ENCODE measurements around the gene TEX44. TPM values are rescaled to one million over a fixed set of nuclear protein-coding genes. Genes with fewer than 3 reads are reported as not detected.

The TEX44 gene
- total and polyA plus RNA-seq, 9 of the 15 experiments (the other 6 are each of a cell fraction or from before 2014, with no cell fraction given), result not detected

GRCh38 chr2:231604685-231605606 is 12.3 kb downstream of the TEX44 start:
- Histone ChIP-seq H3K9me3 (replicated peaks; ENCODE audit: control insufficient read depth, insufficient read depth, low read depth, low read length) (no peaks in the 10 kb centered on the region), H3K4me1 (replicated peaks in 1 of 2; ENCODE audit: control insufficient read depth in 2 of 2, insufficient read depth in 2 of 2, low read length in 2 of 2) (peaks cover 0 to 18% of the 10 kb centered on the region in 2 experiments; a peak in 3 of 5 replicates), H3K4me3 (peak overlapping the region; percentile 30), H2AFZ (ENCODE audit: low read depth, low read length) (no peak overlapping the region; the same call in 1 of the 2 replicates), H3K9ac (ENCODE audit: insufficient read depth in 1 of 2, low read depth in 2 of 2, low read length in 2 of 2) (peak overlapping the region in 1 of 2 experiments; percentile 91; a peak in 3 of 4 replicates), H3K36me3 (ENCODE audit: control insufficient read depth, insufficient read depth, low read length) (no peaks in the 10 kb centered on the region), H3K79me2 (ENCODE audit: control insufficient read depth, insufficient read depth, low read length) (no peaks in the 10 kb centered on the region), H3K27ac (ENCODE audit: extremely low read depth, low read depth, low read length) (no peak overlapping the region), H3K4me2 (ENCODE audit: insufficient read depth, low read length) (peak overlapping the region; percentile 58; the same call in 1 of the 2 replicates), H4K20me1 (replicated peaks; ENCODE audit: control insufficient read depth, insufficient read depth, low read length) (no peaks in the 10 kb centered on the region), H3K9me1 (ENCODE audit: control insufficient read depth, insufficient read depth, low read length) (no peaks in the 10 kb centered on the region), H3K27me3 (ENCODE audit: control insufficient read depth in 2 of 2, insufficient read depth in 2 of 2, low read length in 2 of 2) (no peaks in the 10 kb centered on the region)
- CTCF ChIA-PET (ENCODE audit: low intra/inter-chr PET ratio), result no interaction called here
- WGBS (ENCODE audit: insufficient coverage, low coverage, missing lambda C conversion rate), result 21% methylated on average over 23 of the region's 54 CpGs
- FAIRE-seq, result peak; percentile 65
- POLR2A ChIA-PET, result interaction anchor here (0.8 to 1.3 kb wide), 3 partner anchors 73 to 141 kb away, joined by 3 read pairs; partner anchors contain the start of genes NCL and PTMA
- peak; percentile 93 for ATAC-seq
- intact Hi-C loops (cut with micrococcal nuclease) (loop anchor here (5.0 kb wide), 1 partner anchor 88 kb away; no protein-coding TSS in a partner anchor), in situ Hi-C loops (cut with MboI) (loop anchor here (5.0 kb wide), 1 partner anchor 107 kb away; no protein-coding TSS in a partner anchor)
- peak; percentile 91 to 92 (median 92) for DNase-seq (ENCODE audit: extremely low read depth in 1 of 4, low spot score in 3 of 4)
- no TSS peak for BruUV-seq (replicated peaks)
- TF ChIP-seq CREM (IDR thresholded peaks at IDR 0.05; ENCODE audit: low read depth), result peak; percentile 93
- no peak for TF ChIP-seq ZMIZ1 (IDR thresholded peaks at IDR 0.05; ENCODE audit: low read depth in 2 of 2, low read length in 2 of 2)
- TF ChIP-seq ATF3 (IDR thresholded peaks at IDR 0.05), result peak; percentile 71
- no peak for TF ChIP-seq ATF3 (CRISPR knock-in tag; conservative IDR thresholded peaks at IDR 0.05)
- peak; percentile 89 for TF ChIP-seq TFAP4 (CRISPR knock-in tag; IDR thresholded peaks at IDR 0.05; ENCODE audit: borderline replicate concordance)
- peak; percentile 48; the same call in 1 of the 2 replicates for TF ChIP-seq VEZF1 (CRISPR knock-in tag; IDR thresholded peaks at IDR 0.05)
- TF ChIP-seq ARID4B (CRISPR knock-in tag; IDR thresholded peaks at IDR 0.05), result no peak
